ENCODE measurements around the gene SPECC1L.
A peak's percentile ranks its signal among the peaks of the same experiment; 100 is the strongest.

Gene SPECC1L

GRCh38 chr22:24417200-24417599, 146.6 kb downstream of the SPECC1L start:
- DNase-seq, result no peak

GRCh38 chr22:24417901-24418641, 147.4 kb downstream of the SPECC1L start:
- no peak for DNase-seq

- no peak for DNase-seq
Observed at GRCh38 chr22:24418786-24419474, 148.3 kb downstream of the SPECC1L start.

- no peak for DNase-seq
Observed at GRCh38 chr22:24419475-24419850, 148.8 kb downstream of the SPECC1L start.

- no peak for DNase-seq
Observed at GRCh38 chr22:24420072-24420976, 149.7 kb downstream of the SPECC1L start.

GRCh38 chr22:24420977-24421343, 150.3 kb downstream of the SPECC1L start:
- no peak for DNase-seq

GRCh38 chr22:24421428-24421931, 150.8 kb downstream of the SPECC1L start:
- no peak for DNase-seq

- no peak for DNase-seq
Observed at GRCh38 chr22:24422102-24422665, 151.6 kb downstream of the SPECC1L start.

- DNase-seq, result peak; percentile 73
Observed at GRCh38 chr22:24423519-24424000, 152.9 kb downstream of the SPECC1L start.

GRCh38 chr22:24424001-24424900, 153.6 kb downstream of the SPECC1L start:
- DNase-seq, result peak; percentile 49

- DNase-seq, result no peak
Observed at GRCh38 chr22:24424901-24425775, 154.5 kb downstream of the SPECC1L start.

- no peak for DNase-seq
Observed at GRCh38 chr22:24426436-24426835, 155.8 kb downstream of the SPECC1L start.

- no peak for DNase-seq
Observed at GRCh38 chr22:24426851-24427499, 156.3 kb downstream of the SPECC1L start.

GRCh38 chr22:24427500-24428164, 157.0 kb downstream of the SPECC1L start, which contains the start of gene ADORA2A:
ADORA2A (plus strand) TSS chr22:24427599; CDS start chr22:24433405, 5,806 bp downstream.
- peak; percentile 75 for DNase-seq

- DNase-seq, result no peak
Observed at GRCh38 chr22:24428751-24429410, 158.2 kb downstream of the SPECC1L start.

GRCh38 chr22:24429411-24430365, 159.1 kb downstream of the SPECC1L start:
- peak; percentile 62 for DNase-seq
